HG03097 (cell line): Measurements from ENCODE around the gene HOXB5.

Experiments used
- ATAC-seq: cut with Tn5 transposase; IDR thresholded peaks from one replicate; pipeline ENCODE4 v1.9.1; 2021; ENCODE audit not compliant: unreplicated experiment, low FRiP score

HOXB5 gene

GRCh38 chr17:48617471-48618255, 24.1 kb upstream of the HOXB5 start:
- ATAC-seq = no peak

- no peak for ATAC-seq
Observed at GRCh38 chr17:48616717-48617470, 23.3 kb upstream of the HOXB5 start.

- ATAC-seq = no peak
Observed at GRCh38 chr17:48615963-48616716, 22.6 kb upstream of the HOXB5 start.

GRCh38 chr17:48615047-48615962, 21.7 kb upstream of the HOXB5 start, which contains the start of gene HOXB8:
TSS of gene HOXB8 (minus strand) at chr17:48615292. CDS start at chr17:48614704, 588 bp downstream.
- no peak for ATAC-seq

- no peak for ATAC-seq
Observed at GRCh38 chr17:48613862-48614694, 20.5 kb upstream of the HOXB5 start.

GRCh38 chr17:48612854-48613691, 19.5 kb upstream of the HOXB5 start:
- peak; percentile 41 for ATAC-seq

- no peak for ATAC-seq
Observed at GRCh38 chr17:48612456-48612853, 18.9 kb upstream of the HOXB5 start.

GRCh38 chr17:48611681-48612455, 18.3 kb upstream of the HOXB5 start:
- no peak for ATAC-seq

- no peak for ATAC-seq
Observed at GRCh38 chr17:48611213-48611612, 17.6 kb upstream of the HOXB5 start.

- ATAC-seq = no peak
Observed at GRCh38 chr17:48610282-48611211, 17.0 kb upstream of the HOXB5 start, which contains the start of gene HOXB7. TSS of gene HOXB7 (minus strand) at chr17:48611017. CDS start at chr17:48610918, 99 bp downstream.

GRCh38 chr17:48609759-48610281, 16.2 kb upstream of the HOXB5 start:
- no peak for ATAC-seq

GRCh38 chr17:48609033-48609432, 15.5 kb upstream of the HOXB5 start:
- no peak for ATAC-seq

- ATAC-seq = no peak
Observed at GRCh38 chr17:48608494-48608834, 14.9 kb upstream of the HOXB5 start.

- ATAC-seq = no peak
Observed at GRCh38 chr17:48606892-48607614, 13.5 kb upstream of the HOXB5 start.

GRCh38 chr17:48605991-48606891, 12.7 kb upstream of the HOXB5 start:
- ATAC-seq = no peak
